ENCODE data around the gene BRSK1. TPM values are rescaled to one million over a fixed set of nuclear protein-coding genes. Genes with fewer than 3 reads are reported as not detected.
A peak's percentile ranks its signal among the peaks of the same experiment; 100 is the strongest.

The BRSK1 gene
- total and polyA plus RNA-seq, 4 donors: 0.53 to 6.4 (median 1.5) TPM

GRCh38 chr19:55257461-55258420 lies 26.1 kb upstream of the BRSK1 start:
- Histone ChIP-seq H3K4me3 (peak overlapping the region; percentile 96), H3K9ac (ENCODE audit: insufficient read depth in 1 of 2, low read length in 2 of 2) (peak overlapping the region; percentile 37 to 53), H3K4me1 (ENCODE audit: control insufficient read depth in 5 of 5, insufficient read depth in 5 of 5, low read length in 5 of 5) (peaks cover 9 to 39% (median 15%) of the 10 kb centered on the region in 5 donors), H3K27me3 (ENCODE audit: control insufficient read depth in 3 of 3, insufficient read depth in 3 of 3, low read length in 2 of 3) (no peaks in the 10 kb centered on the region), H3K27ac (ENCODE audit: low read depth in 1 of 2, low read length in 1 of 2) (peak overlapping the region; percentile 17 to 86), H3K36me3 (ENCODE audit: control insufficient read depth in 4 of 4, insufficient read depth in 4 of 4, low read length in 4 of 4) (peaks cover 0 to 6% (median 1%) of the 10 kb centered on the region in 4 donors), H3K9me3 (ENCODE audit: control insufficient read depth in 4 of 4, insufficient read depth in 3 of 4, low read length in 3 of 4) (no peaks in the 10 kb centered on the region)
- TF ChIP-seq, protein P1, sequence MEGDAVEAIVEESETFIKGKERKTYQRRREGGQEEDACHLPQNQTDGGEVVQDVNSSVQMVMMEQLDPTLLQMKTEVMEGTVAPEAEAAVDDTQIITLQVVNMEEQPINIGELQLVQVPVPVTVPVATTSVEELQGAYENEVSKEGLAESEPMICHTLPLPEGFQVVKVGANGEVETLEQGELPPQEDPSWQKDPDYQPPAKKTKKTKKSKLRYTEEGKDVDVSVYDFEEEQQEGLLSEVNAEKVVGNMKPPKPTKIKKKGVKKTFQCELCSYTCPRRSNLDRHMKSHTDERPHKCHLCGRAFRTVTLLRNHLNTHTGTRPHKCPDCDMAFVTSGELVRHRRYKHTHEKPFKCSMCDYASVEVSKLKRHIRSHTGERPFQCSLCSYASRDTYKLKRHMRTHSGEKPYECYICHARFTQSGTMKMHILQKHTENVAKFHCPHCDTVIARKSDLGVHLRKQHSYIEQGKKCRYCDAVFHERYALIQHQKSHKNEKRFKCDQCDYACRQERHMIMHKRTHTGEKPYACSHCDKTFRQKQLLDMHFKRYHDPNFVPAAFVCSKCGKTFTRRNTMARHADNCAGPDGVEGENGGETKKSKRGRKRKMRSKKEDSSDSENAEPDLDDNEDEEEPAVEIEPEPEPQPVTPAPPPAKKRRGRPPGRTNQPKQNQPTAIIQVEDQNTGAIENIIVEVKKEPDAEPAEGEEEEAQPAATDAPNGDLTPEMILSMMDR (IDR thresholded peaks at IDR 0.05; ENCODE audit: control extremely low read depth, extremely low read depth): no peak
- no peak for ATAC-seq (ENCODE audit: insufficient read depth, low FRiP score)
- WGBS, 2 donors: 1 to 2% methylated on average over 47 to 51 of the region's 51 CpGs
- no peak for DNase-seq

GRCh38 chr19:55258476-55258827 lies 25.3 kb upstream of the BRSK1 start:
- WGBS, 2 donors: 0 to 1% methylated on average over 30 to 52 of the region's 53 CpGs

GRCh38 chr19:55258828-55259539 lies 24.8 kb upstream of the BRSK1 start, which contains the start of gene PPP6R1:
Gene PPP6R1, minus strand, starts transcription at chr19:55259017. Its CDS starts 11,914 bp downstream, at chr19:55247103.
- peak within 1 kb of the TSS; percentile 37 to 65 for H3K9ac ChIP-seq (ENCODE audit: insufficient read depth in 1 of 2, low read length in 2 of 2)
- H3K27ac ChIP-seq (ENCODE audit: low read depth in 1 of 2, low read length in 1 of 2): peak within 1 kb of the TSS; percentile 90 to 92
- no peaks in the 10 kb centered on the region for H3K27me3 ChIP-seq (ENCODE audit: control insufficient read depth in 3 of 3, insufficient read depth in 3 of 3, low read length in 2 of 3)
- no peaks in the 10 kb centered on the region for H3K9me3 ChIP-seq (ENCODE audit: control insufficient read depth in 4 of 4, insufficient read depth in 3 of 4, low read length in 3 of 4)
- ATAC-seq (ENCODE audit: insufficient read depth, low FRiP score) (peak; percentile 95), DNase-seq (peak; percentile 100)
- peaks cover 9 to 39% (median 15%) of the 10 kb centered on the region in 5 donors for H3K4me1 ChIP-seq (ENCODE audit: control insufficient read depth in 5 of 5, insufficient read depth in 5 of 5, low read length in 5 of 5)
- peak within 1 kb of the TSS; percentile 96 for H3K4me3 ChIP-seq
- TF ChIP-seq, protein P1 (IDR thresholded peaks at IDR 0.05; ENCODE audit: control extremely low read depth, extremely low read depth): no peak
- peaks cover 0 to 6% (median 1%) of the 10 kb centered on the region in 4 donors for H3K36me3 ChIP-seq (ENCODE audit: control insufficient read depth in 4 of 4, insufficient read depth in 4 of 4, low read length in 4 of 4)
- WGBS, 2 donors: 0 to 1% methylated on average over 62 to 76 of the region's 76 CpGs

More at GRCh38 chr19:55258476-55258827, 25.3 kb upstream of the BRSK1 start:
- ATAC-seq (ENCODE audit: insufficient read depth, low FRiP score) (peak; percentile 3), DNase-seq (no peak)
- Histone ChIP-seq H3K9ac (ENCODE audit: insufficient read depth in 1 of 2, low read length in 2 of 2) (peak overlapping the region in 1 of 2 donors; percentile 61), H3K27ac (ENCODE audit: low read depth in 1 of 2, low read length in 1 of 2) (peak overlapping the region; percentile 86 to 92), H3K27me3 (ENCODE audit: control insufficient read depth in 3 of 3, insufficient read depth in 3 of 3, low read length in 2 of 3) (no peaks in the 10 kb centered on the region), H3K4me3 (peak overlapping the region; percentile 96), H3K9me3 (ENCODE audit: control insufficient read depth in 4 of 4, insufficient read depth in 3 of 4, low read length in 3 of 4) (no peaks in the 10 kb centered on the region), H3K4me1 (ENCODE audit: control insufficient read depth in 5 of 5, insufficient read depth in 5 of 5, low read length in 5 of 5) (peaks cover 9 to 39% (median 15%) of the 10 kb centered on the region in 5 donors), H3K36me3 (ENCODE audit: control insufficient read depth in 4 of 4, insufficient read depth in 4 of 4, low read length in 4 of 4) (peaks cover 0 to 6% (median 1%) of the 10 kb centered on the region in 4 donors)
- TF ChIP-seq, protein P1 (IDR thresholded peaks at IDR 0.05; ENCODE audit: control extremely low read depth, extremely low read depth): no peak

Measured in lung (tissue), 12 donors.